CD4-positive, alpha-beta T cell treated with Interferon gamma for 1 hour (primary cell): Measurements from ENCODE around the gene SNHG17.
"Not testable (repeated sequence)": the region's sequence is repeated elsewhere in the genome, so short reads cannot be mapped to it uniquely, and the experiment has no call there.

Experiments used
- DNase-seq: peaks from one replicate; pipeline ENCODE4 v3.0.0-alpha.2; 2020

The SNHG17 gene

GRCh38 chr20:38418509-38419204 lies 16.5 kb downstream of the SNHG17 start:
- no peak for DNase-seq

- no peak for DNase-seq
These were observed 20.2 kb downstream of the SNHG17 start for GRCh38 chr20:38414769-38415450.

- DNase-seq, result no peak
These were observed 22.1 kb downstream of the SNHG17 start for GRCh38 chr20:38412877-38413577.

- DNase-seq, result not testable (repeated sequence)
These were observed 27.3 kb downstream of the SNHG17 start for GRCh38 chr20:38407822-38408221.

GRCh38 chr20:38407321-38407720 lies 27.8 kb downstream of the SNHG17 start:
- no peak for DNase-seq

GRCh38 chr20:38406476-38406875 lies 28.7 kb downstream of the SNHG17 start:
- DNase-seq, result no peak

- DNase-seq, result no peak
These were observed 30.0 kb downstream of the SNHG17 start for GRCh38 chr20:38405132-38405531.

GRCh38 chr20:38404016-38404415 lies 31.1 kb downstream of the SNHG17 start:
- DNase-seq, result no peak

- no peak for DNase-seq
These were observed 32.3 kb downstream of the SNHG17 start for GRCh38 chr20:38402816-38403215.

- no peak for DNase-seq
These were observed 33.0 kb downstream of the SNHG17 start for GRCh38 chr20:38402089-38402488.

GRCh38 chr20:38395751-38396395 lies 39.3 kb downstream of the SNHG17 start:
- not testable (repeated sequence) for DNase-seq

GRCh38 chr20:38395165-38395564 lies 40.0 kb downstream of the SNHG17 start:
- DNase-seq, result no peak

GRCh38 chr20:38393259-38393658 lies 41.9 kb downstream of the SNHG17 start:
- DNase-seq, result no peak

GRCh38 chr20:38392356-38392755 lies 42.8 kb downstream of the SNHG17 start:
- no peak for DNase-seq

GRCh38 chr20:38387953-38388352 lies 47.2 kb downstream of the SNHG17 start:
- DNase-seq, result no peak

GRCh38 chr20:38386851-38387250 lies 48.3 kb downstream of the SNHG17 start:
- no peak for DNase-seq

GRCh38 chr20:38386004-38386403 lies 49.1 kb downstream of the SNHG17 start:
- no peak for DNase-seq

GRCh38 chr20:38383147-38383546 lies 52.0 kb downstream of the SNHG17 start:
- DNase-seq, result no peak

- not testable (repeated sequence) for DNase-seq
These were observed 57.3 kb downstream of the SNHG17 start for GRCh38 chr20:38377838-38378237.

GRCh38 chr20:38377039-38377685 lies 58.0 kb downstream of the SNHG17 start:
- DNase-seq, result no peak

GRCh38 chr20:38373898-38374297 lies 61.2 kb downstream of the SNHG17 start:
- no peak for DNase-seq

- DNase-seq, result no peak
These were observed 61.8 kb downstream of the SNHG17 start for GRCh38 chr20:38373231-38373867.
